CD4-positive, alpha-beta T cell treated with Interleukin-4 for 4 hours (primary cell): Measurements from ENCODE around the gene MAVS.

ENCODE experiments used
- DNase-seq: peaks from one replicate; pipeline ENCODE4 v3.0.0-alpha.2; 2020

MAVS gene

GRCh38 chr20:3916364-3916763 is 69.7 kb downstream of the MAVS start:
- no peak for DNase-seq

GRCh38 chr20:3919352-3919751 is 72.7 kb downstream of the MAVS start:
- DNase-seq, result no peak

DNA sequence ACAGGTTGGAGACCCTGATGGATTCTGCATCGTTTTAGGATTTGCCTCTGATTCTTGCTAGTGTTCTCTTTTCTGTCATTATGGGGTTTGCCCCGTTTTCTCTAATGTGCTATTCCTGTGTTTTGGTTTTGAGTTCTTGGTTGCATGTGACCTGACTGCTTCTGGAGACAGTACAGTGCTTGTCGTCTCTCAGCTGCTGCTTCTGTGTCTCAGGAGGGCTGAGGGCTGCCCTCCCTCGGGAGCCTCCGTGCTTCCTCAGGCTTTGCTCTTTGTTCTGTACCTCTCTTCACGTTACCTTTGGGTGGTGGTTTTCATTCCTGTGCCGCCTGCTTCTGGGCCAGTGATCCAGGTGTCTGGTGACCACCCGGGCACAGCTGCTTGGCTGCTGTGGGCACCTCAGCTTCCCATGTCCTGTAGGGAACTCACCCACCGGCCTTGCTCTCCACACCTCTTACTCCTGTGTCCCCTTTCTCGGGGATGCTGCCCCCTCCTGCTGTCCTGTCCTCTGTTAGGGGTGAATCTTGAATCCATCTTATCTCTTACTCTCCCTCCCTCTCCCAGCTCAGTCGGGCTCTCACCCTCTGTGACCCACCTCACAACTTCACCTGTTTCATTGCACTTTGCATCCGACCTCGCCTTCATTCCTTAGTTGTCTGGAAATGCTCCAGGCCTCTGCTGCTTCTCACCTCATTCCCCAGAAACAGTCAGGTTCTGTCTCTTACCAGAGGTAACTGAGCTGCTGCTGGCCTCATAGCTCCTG is 75.8 kb downstream of the MAVS start:
- no peak for DNase-seq

DNA sequence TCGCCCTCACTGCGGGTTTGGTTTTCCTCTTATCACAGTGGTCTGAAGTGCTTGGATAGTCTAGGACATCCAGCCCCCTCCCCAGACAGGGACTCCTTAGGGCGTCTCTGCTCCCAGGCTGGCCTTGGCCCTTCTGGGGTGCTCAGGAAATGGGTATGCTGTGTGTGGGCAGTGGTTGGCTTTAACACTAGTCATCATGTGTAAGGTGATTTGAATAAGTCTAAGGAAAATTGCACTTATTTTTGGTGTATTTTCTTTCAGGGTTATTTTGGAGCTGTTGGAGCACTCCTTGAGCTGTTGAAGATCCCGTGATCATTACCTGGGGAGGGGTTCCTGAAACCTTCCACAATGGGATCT is 76.3 kb downstream of the MAVS start:
- DNase-seq, result no peak

GRCh38 chr20:3923818-3924217 is 77.2 kb downstream of the MAVS start:
- no peak for DNase-seq

DNA sequence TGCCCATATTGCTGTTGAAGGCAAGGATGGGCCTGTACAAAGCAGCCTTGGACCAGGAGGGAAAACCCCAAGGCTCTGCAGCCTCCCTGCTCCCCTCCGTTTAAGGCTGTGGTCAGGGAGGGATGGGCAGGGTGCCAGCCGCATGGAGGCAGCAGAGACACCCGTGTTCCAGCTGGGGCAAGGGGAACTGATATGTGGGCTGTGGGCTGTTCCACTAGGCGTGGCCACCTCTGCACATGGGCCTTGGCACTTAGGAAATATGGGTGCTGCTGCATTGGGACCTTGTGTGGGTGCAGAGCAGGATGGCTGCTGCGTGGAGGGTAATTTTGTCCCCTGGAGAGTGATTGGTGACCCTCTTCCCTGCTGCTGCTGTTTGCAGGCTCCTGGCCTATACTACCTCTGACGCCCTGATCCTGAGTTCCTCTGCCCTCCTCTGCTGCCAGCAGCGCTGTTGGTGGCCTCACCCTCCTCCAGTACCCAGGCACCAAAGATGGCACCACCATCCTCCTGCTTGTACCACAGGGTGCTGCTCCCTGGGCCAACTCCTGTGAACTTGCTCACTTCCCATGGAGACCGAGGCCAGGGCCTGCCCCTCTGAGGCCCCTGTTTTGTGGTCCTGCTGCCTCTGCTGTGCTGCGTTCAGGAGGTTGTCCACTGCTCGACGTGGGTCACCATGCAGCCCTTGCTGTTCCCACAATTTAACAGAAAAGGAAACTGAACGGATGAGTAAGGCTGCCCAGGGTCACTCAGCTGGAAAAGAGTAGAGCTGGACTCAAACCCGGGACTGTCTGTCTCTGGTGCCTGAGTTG is 77.9 kb downstream of the MAVS start:
- DNase-seq, result no peak

- no peak for DNase-seq
These were observed 78.6 kb downstream of the MAVS start for GRCh38 chr20:3925113-3925695.
